AG04449 (cell line): ENCODE measurements around the gene JAK1.
A peak's percentile ranks its signal among the peaks of the same experiment; 100 is the strongest.
"Not testable (repeated sequence)": the region's sequence is repeated elsewhere in the genome, so short reads cannot be mapped to it uniquely, and the experiment has no call there.

Experiments
- CTCF ChIA-PET: fragments of 350-600 bp; formaldehyde crosslinking; extraction: SDS; loops from one replicate; lab custom pipeline; 2021; ENCODE audit warnings: antibody characterized with exemption; lab: Yijun Ruan, JAX
- POLR2A ChIA-PET: fragments of 400-600, 350-600 bp; formaldehyde crosslinking; extraction: SDS; loops from one replicate; lab custom pipeline; 2020; ENCODE audit warnings: antibody characterized with exemption, inconsistent platforms; lab: Yijun Ruan, JAX
- DNase-seq: peaks from one replicate; pipeline ENCODE4 v3.0.0-alpha.2; 2010; ENCODE audit warnings: low read depth, low spot score
- H3K4me3 ChIP-seq: 2 replicates; pipeline ENCODE4 v1.5.1; 2011; ENCODE audit warnings: low read depth, mild to moderate bottlenecking, control low read depth, low read length
- CTCF ChIP-seq: IDR thresholded peaks from one replicate; pipeline ENCODE4 v1.5.1; 2011; ENCODE audit warnings: mild to moderate bottlenecking, moderate library complexity, low read length, control low read depth, inconsistent platforms; ENCODE audit not compliant: insufficient read depth; ENCODE audit errors: missing control alignments

Gene JAK1

GRCh38 chr1:65003316-65003664, 36.9 kb upstream of the JAK1 start:
- no peak for TF ChIP-seq CTCF
- no peak for DNase-seq
- ChIA-PET POLR2A (no interaction called here), CTCF (interaction anchor here (1.3 kb wide), 1 partner anchor 18 kb away, joined by 7 read pairs; no protein-coding TSS in a partner anchor)
- peak overlapping the region; percentile 68 for H3K4me3 ChIP-seq

GRCh38 chr1:65002508-65003315, 36.4 kb upstream of the JAK1 start:
- POLR2A ChIA-PET: interaction anchor here (0.8 kb wide), 1 partner anchor 141 kb away, joined by 4 read pairs; no protein-coding TSS in a partner anchor
- TF ChIP-seq CTCF: no peak
- peak overlapping the region; percentile 68 for H3K4me3 ChIP-seq

GRCh38 chr1:65002156-65002507, 35.8 kb upstream of the JAK1 start:
- CTCF ChIA-PET: interaction anchor here (1.3 kb wide), 1 partner anchor 19 kb away, joined by 7 read pairs; no protein-coding TSS in a partner anchor
- TF ChIP-seq CTCF: no peak
- H3K4me3 ChIP-seq: peak overlapping the region; percentile 68
- POLR2A ChIA-PET: interaction anchor here (0.8 kb wide), 1 partner anchor 141 kb away, joined by 4 read pairs; no protein-coding TSS in a partner anchor
- no peak for DNase-seq

More at GRCh38 chr1:65002508-65003315, 36.4 kb upstream of the JAK1 start:
- no peak for DNase-seq
- CTCF ChIA-PET: interaction anchor here (1.3 kb wide), 1 partner anchor 18 kb away, joined by 7 read pairs; no protein-coding TSS in a partner anchor

GRCh38 chr1:65001231-65001792, 35.0 kb upstream of the JAK1 start:
- peak overlapping the region; percentile 32 for H3K4me3 ChIP-seq
- no peak for DNase-seq
- ChIA-PET CTCF (interaction anchor here (1.1 kb wide), 2 partner anchors 14 to 17 kb away, joined by 3 read pairs; no protein-coding TSS in a partner anchor), POLR2A (no interaction called here)
- TF ChIP-seq CTCF: no peak

GRCh38 chr1:64998425-64998948, 32.1 kb upstream of the JAK1 start:
- POLR2A ChIA-PET: interaction anchor here (0.6 kb wide), 1 partner anchor 12 kb away, joined by 3 read pairs; no protein-coding TSS in a partner anchor

GRCh38 chr1:64996541-64997257, 30.4 kb upstream of the JAK1 start:
- CTCF ChIA-PET: no interaction called here
- POLR2A ChIA-PET: no interaction called here
- no peak for DNase-seq
- H3K4me3 ChIP-seq: no peak overlapping the region
- TF ChIP-seq CTCF: no peak

More at GRCh38 chr1:64998425-64998948, 32.1 kb upstream of the JAK1 start:
- CTCF ChIA-PET, H3K4me3 ChIP-seq, DNase-seq: not testable (repeated sequence)
